T-cell (primary cell): ENCODE measurements around the gene GPR27. TPM values are rescaled to one million over a fixed set of nuclear protein-coding genes. Genes with fewer than 3 reads are reported as not detected.

Experiments
- ATAC-seq, 4 experiments: fragments of 200-7000 bp in 3 of 4; fragments of 150-1000 bp in 1 of 4; cut with Tn5 transposase; replicated peaks in 1 of 4; 1 replicate in 3 of 4; 2 replicates in 1 of 4; pipeline ENCODE4 v1.10.0; 2021; ENCODE audit warnings: moderate library complexity in 3 of 4, mild to moderate bottlenecking in 2 of 4, moderate number of reproducible peaks in 1 of 4
- CTCF ChIA-PET, 2 donors: fragments of 300-600 bp; sonication (Branson Sonifier 250); formaldehyde crosslinking; loops; one replicate each; lab custom pipeline; 2022; ENCODE audit warnings: antibody characterized with exemption in 2 of 2; lab: Charles Lee
- POLR2A ChIA-PET, 2 donors: fragments of 300-600 bp; sonication (Branson Sonifier 250); formaldehyde crosslinking; loops; one replicate each; lab custom pipeline; 2022; ENCODE audit warnings: antibody characterized with exemption in 2 of 2; lab: Charles Lee
- DNase-seq, 35 experiments: peaks; one replicate each; pipeline versions ENCODE4 v3.0.0 to v3.0.0-alpha.2; 2013 to 2023
- H3K27ac ChIP-seq: one replicate; pipeline ENCODE4 v1.5.1; 2013; ENCODE audit warnings: low read length
- H3K27me3 ChIP-seq, 2 experiments: replicated peaks in 1 of 2; 1 replicate in 1 of 2; 2 replicates in 1 of 2; pipeline versions ENCODE4 v1.6.1 to v1.7.0; 2013; ENCODE audit warnings: low read length in 1 of 2, mixed read lengths in 1 of 2; ENCODE audit not compliant: control insufficient read depth in 2 of 2, insufficient read depth in 2 of 2; ENCODE audit errors: extremely low read depth in 1 of 2
- H3K36me3 ChIP-seq, 2 donors: 1 replicate in 1 of 2; 2 replicates in 1 of 2; pipeline versions ENCODE4 v1.6.1 to v1.7.0; 2013; ENCODE audit warnings: low read length in 1 of 2; ENCODE audit not compliant: control insufficient read depth in 2 of 2, insufficient read depth in 1 of 2; ENCODE audit errors: extremely low read depth in 1 of 2
- H3K4me1 ChIP-seq, 2 experiments: 1 replicate in 1 of 2; 2 replicates in 1 of 2; pipeline versions ENCODE4 v1.6.1 to v1.7.0; 2013; ENCODE audit warnings: low read length in 2 of 2, mixed read lengths in 1 of 2; ENCODE audit not compliant: insufficient read depth in 2 of 2, control insufficient read depth in 1 of 2; ENCODE audit errors: extremely low read depth in 1 of 2
- H3K4me3 ChIP-seq, 2 donors: 1 replicate in 1 of 2; 2 replicates in 1 of 2; pipeline versions ENCODE4 v1.5.1 to v1.7.0; 2013; ENCODE audit warnings: mild to moderate bottlenecking in 2 of 2, low read length in 1 of 2, moderate library complexity in 1 of 2; ENCODE audit not compliant: control insufficient read depth in 1 of 2; ENCODE audit errors: extremely low read depth in 1 of 2
- H3K9me3 ChIP-seq: 2 replicates; pipeline ENCODE4 v1.7.0; 2013
- H3K27ac Mint-ChIP-seq, 2 donors: one replicate each; pipeline ENCODE4 v1.8.0; 2020 to 2021; ENCODE audit warnings: mild to moderate bottlenecking in 2 of 2, mixed read lengths in 2 of 2
- H3K27me3 Mint-ChIP-seq, 2 donors: one replicate each; pipeline ENCODE4 v1.8.0; 2021 to 2022; ENCODE audit warnings: mixed read lengths in 2 of 2
- H3K36me3 Mint-ChIP-seq: one replicate; pipeline ENCODE4 v1.8.0; 2021; ENCODE audit warnings: mixed read lengths
- H3K4me1 Mint-ChIP-seq, 3 donors: one replicate each; pipeline ENCODE4 v1.8.0; 2020 to 2022; ENCODE audit warnings: mixed read lengths in 3 of 3, mild to moderate bottlenecking in 1 of 3
- H3K4me3 Mint-ChIP-seq, 3 donors: one replicate each; pipeline ENCODE4 v1.8.0; 2020 to 2022; ENCODE audit warnings: mild to moderate bottlenecking in 3 of 3, mixed read lengths in 3 of 3, moderate library complexity in 3 of 3
- H3K9me3 Mint-ChIP-seq, 3 donors: one replicate each; pipeline ENCODE4 v1.8.0; 2020 to 2022; ENCODE audit warnings: mixed read lengths in 3 of 3
- WGBS: methylation state at CpG from one replicate; pipeline ENCODE4 v1.1.5; 2013; ENCODE audit warnings: missing lambda C conversion rate; ENCODE audit not compliant: insufficient coverage; 5-methylcytosine and 5-hydroxymethylcytosine counted together
- total RNA-seq, 35 experiments: library from RNA in 6 of 35; stranded (reverse) in 6 of 35; fragments of 120-200 nt in 1 of 35; gene quantifications; one replicate each; pipeline versions ENCODE4 v1.2.1 to v1.2.4 and lab custom pipeline; 2013 to 2026

The GPR27 gene
- total RNA-seq, 5 donors from 2014 or later (not counting 1 experiment from before 2014, with no cell fraction given): 0.42 to 1.3 (median 0.73) TPM

DNA sequence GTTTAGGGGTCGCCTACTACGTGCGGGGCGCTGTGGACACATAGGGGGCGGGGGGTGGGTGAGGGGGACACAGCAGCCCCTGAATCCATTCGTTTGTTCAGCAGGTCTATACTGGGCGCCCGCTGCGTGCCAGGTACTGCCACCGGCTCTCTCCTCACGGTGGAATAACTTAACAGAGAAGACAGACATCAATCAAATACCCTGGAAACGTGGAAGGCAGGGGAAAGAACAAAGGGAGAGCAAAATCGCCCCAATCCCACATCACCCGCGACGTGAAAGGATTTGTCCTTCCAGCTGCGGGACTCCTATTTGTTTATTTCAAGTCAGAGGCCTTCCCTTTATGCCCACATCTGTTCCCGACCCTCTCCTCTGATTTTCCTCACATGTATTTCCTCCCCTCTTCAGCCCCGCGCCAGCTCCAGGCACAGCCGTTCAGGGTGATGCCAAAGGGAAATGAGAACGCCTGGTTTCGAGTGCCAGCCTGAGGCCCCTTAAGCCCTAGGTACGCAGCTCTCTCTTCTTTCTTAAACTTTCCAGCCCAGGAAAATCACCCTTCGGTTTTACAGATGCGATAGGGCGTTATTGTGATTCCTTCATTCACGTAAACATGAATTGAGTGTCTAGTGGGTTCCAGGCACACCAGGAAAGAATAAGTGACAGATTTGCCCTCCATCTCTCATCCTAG lies 32.0 kb downstream of the GPR27 start:
- WGBS: 10% methylated on average over 11 of the region's 28 CpGs

GRCh38 chr3:71786217-71786549 lies 32.5 kb downstream of the GPR27 start:
- Mint-ChIP-seq H3K27me3 (peaks cover 34 to 40% of the 10 kb centered on the region in 2 donors), H3K9me3 (no peaks in the 10 kb centered on the region), H3K27ac (no peak overlapping the region), H3K4me1 (peaks cover 10 to 18% (median 14%) of the 10 kb centered on the region in 3 donors), H3K4me3 (peak overlapping the region in 2 of 3 donors; percentile 61 to 80), H3K36me3 (no peaks in the 10 kb centered on the region)
- no peak overlapping the region for H3K4me3 ChIP-seq
- POLR2A ChIA-PET: no interaction called here
- ATAC-seq: no peak
- CTCF ChIA-PET: no interaction called here
- H3K4me1 ChIP-seq: peaks cover 5 to 15% of the 10 kb centered on the region in 2 experiments
- no peaks in the 10 kb centered on the region for H3K9me3 ChIP-seq
- H3K36me3 ChIP-seq: no peaks in the 10 kb centered on the region
- no peak overlapping the region for H3K27ac ChIP-seq
- H3K27me3 ChIP-seq: peaks cover 14 to 17% of the 10 kb centered on the region in 2 experiments
- 57% methylated on average over 5 of the region's 8 CpGs for WGBS
- no peak for DNase-seq

More for the DNA sequence above, 32.0 kb downstream of the GPR27 start:
- Histone ChIP-seq H3K4me1 (peaks cover 5 to 15% of the 10 kb centered on the region in 2 experiments), H3K27ac (no peak overlapping the region), H3K4me3 (peak overlapping the region in 1 of 2 donors; percentile 54), H3K9me3 (no peaks in the 10 kb centered on the region), H3K27me3 (peaks cover 14 to 17% of the 10 kb centered on the region in 2 experiments), H3K36me3 (no peaks in the 10 kb centered on the region)
- peak overlapping the region; percentile 61 to 80 (median 75) for H3K4me3 Mint-ChIP-seq
- ChIA-PET CTCF (no interaction called here), POLR2A (no interaction called here)
- no peaks in the 10 kb centered on the region for H3K9me3 Mint-ChIP-seq
- peak in 1 of 35 experiments; percentile 1 for DNase-seq
- ATAC-seq: peak; percentile 11 to 37 (median 18)
- H3K27ac Mint-ChIP-seq: no peak overlapping the region
- H3K4me1 Mint-ChIP-seq: peaks cover 10 to 19% (median 15%) of the 10 kb centered on the region in 3 donors
- H3K27me3 Mint-ChIP-seq: peaks cover 40 to 44% of the 10 kb centered on the region in 2 donors
- H3K36me3 Mint-ChIP-seq: no peaks in the 10 kb centered on the region

GRCh38 chr3:71786551-71786950 lies 32.9 kb downstream of the GPR27 start:
- H3K27me3 ChIP-seq: peaks cover 14% of the 10 kb centered on the region in 2 experiments
- H3K9me3 ChIP-seq: no peaks in the 10 kb centered on the region
- H3K36me3 ChIP-seq: no peaks in the 10 kb centered on the region
- POLR2A ChIA-PET: no interaction called here
- no peak overlapping the region for H3K27ac ChIP-seq
- no peak for DNase-seq
- H3K4me3 Mint-ChIP-seq: no peak overlapping the region
- no peak overlapping the region for H3K27ac Mint-ChIP-seq
- no peak for ATAC-seq
- peaks cover 31 to 37% of the 10 kb centered on the region in 2 donors for H3K27me3 Mint-ChIP-seq
- no peaks in the 10 kb centered on the region for H3K9me3 Mint-ChIP-seq
- H3K36me3 Mint-ChIP-seq: no peaks in the 10 kb centered on the region
- no peak overlapping the region for H3K4me3 ChIP-seq
- no CpG with 5 or more reads among the region's 6 CpGs for WGBS
- CTCF ChIA-PET: no interaction called here
- peaks cover 5 to 15% of the 10 kb centered on the region in 2 experiments for H3K4me1 ChIP-seq
- H3K4me1 Mint-ChIP-seq: peaks cover 10 to 18% (median 14%) of the 10 kb centered on the region in 3 donors

GRCh38 chr3:71787851-71788405 lies 34.3 kb downstream of the GPR27 start:
- H3K4me3 Mint-ChIP-seq: no peak overlapping the region
- H3K27me3 Mint-ChIP-seq: peaks cover 23 to 29% of the 10 kb centered on the region in 2 donors
- no peak overlapping the region for H3K27ac Mint-ChIP-seq
- Histone ChIP-seq H3K27me3 (peaks cover 14% of the 10 kb centered on the region in 2 experiments), H3K27ac (no peak overlapping the region), H3K4me3 (no peak overlapping the region), H3K36me3 (no peaks in the 10 kb centered on the region), H3K9me3 (no peaks in the 10 kb centered on the region), H3K4me1 (peaks cover 5 to 15% of the 10 kb centered on the region in 2 experiments)
- ATAC-seq (no peak), DNase-seq (no peak)
- WGBS: 88% methylated on average over 3 of the region's 7 CpGs
- no peaks in the 10 kb centered on the region for H3K36me3 Mint-ChIP-seq
- ChIA-PET POLR2A (interaction anchor here in 1 of 2 donors (0.6 kb wide), 1 partner anchor 35 kb away, joined by 3 read pairs; no protein-coding TSS in a partner anchor), CTCF (no interaction called here)
- peaks cover 10 to 18% (median 14%) of the 10 kb centered on the region in 3 donors for H3K4me1 Mint-ChIP-seq
- H3K9me3 Mint-ChIP-seq: no peaks in the 10 kb centered on the region

DNA sequence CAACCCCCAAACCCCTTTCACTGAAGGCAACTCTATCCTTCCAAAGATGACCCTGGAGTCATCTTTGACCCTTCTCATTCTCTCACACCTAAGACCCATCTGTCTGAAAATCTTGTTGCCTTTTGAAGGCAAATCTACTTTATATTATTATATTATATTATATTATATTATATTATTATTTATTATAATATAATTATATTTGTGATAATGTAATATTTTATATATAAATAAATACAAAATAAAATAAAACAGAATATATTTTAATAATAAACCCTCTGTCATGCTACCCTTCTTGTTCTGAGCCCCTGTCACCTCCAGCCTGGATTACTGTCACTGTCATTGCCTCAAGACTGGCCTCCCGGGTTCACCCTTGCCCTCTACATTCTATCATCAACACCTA lies 36.3 kb downstream of the GPR27 start:
- Mint-ChIP-seq H3K27ac (no peak overlapping the region), H3K27me3 (peaks cover 15 to 16% of the 10 kb centered on the region in 2 donors), H3K9me3 (no peaks in the 10 kb centered on the region), H3K4me3 (no peak overlapping the region), H3K4me1 (peaks cover 0 to 8% (median 5%) of the 10 kb centered on the region in 3 donors), H3K36me3 (no peaks in the 10 kb centered on the region)
- no CpG with 5 or more reads among the region's 1 CpG for WGBS
- ATAC-seq (no peak), DNase-seq (no peak)
- no peaks in the 10 kb centered on the region for H3K9me3 ChIP-seq
- no peaks in the 10 kb centered on the region for H3K36me3 ChIP-seq
- H3K27me3 ChIP-seq: peaks cover 5 to 7% of the 10 kb centered on the region in 2 experiments
- H3K4me3 ChIP-seq: no peak overlapping the region
- no peak overlapping the region for H3K27ac ChIP-seq
- peaks cover 0 to 7% of the 10 kb centered on the region in 2 experiments for H3K4me1 ChIP-seq
- ChIA-PET CTCF (no interaction called here), POLR2A (interaction anchor here in 1 of 2 donors (0.6 kb wide), 1 partner anchor 11 kb away, joined by 5 read pairs; no protein-coding TSS in a partner anchor)

DNA sequence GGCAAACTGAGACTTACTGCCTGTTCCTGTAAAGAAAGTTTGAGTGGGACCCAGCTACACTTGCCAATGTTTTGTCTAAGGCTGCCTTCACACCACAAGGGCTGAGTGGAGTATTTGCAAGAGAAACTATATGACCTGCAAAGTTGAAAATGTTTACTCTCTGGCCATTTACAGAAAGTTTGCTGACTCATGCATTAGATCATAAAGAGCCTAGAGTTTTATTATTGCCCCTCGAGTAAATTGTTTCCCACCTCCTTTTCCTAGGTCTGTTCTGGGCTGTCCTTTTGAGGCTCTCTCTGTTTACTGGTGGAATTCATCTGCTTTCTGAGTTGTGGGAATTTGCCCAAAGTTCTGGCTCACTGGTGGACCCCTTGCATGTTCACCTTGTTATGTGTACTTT lies 38.0 kb downstream of the GPR27 start:
- ChIA-PET POLR2A (interaction anchor here in 1 of 2 donors (0.6 kb wide), 1 partner anchor 437 kb away, joined by 3 read pairs; no protein-coding TSS in a partner anchor), CTCF (no interaction called here)
- DNase-seq (no peak), ATAC-seq (no peak)
- H3K27ac ChIP-seq: no peak overlapping the region
- H3K9me3 ChIP-seq: no peaks in the 10 kb centered on the region
- H3K27me3 ChIP-seq: no peaks in the 10 kb centered on the region
- Mint-ChIP-seq H3K27ac (no peak overlapping the region), H3K36me3 (no peaks in the 10 kb centered on the region), H3K4me1 (peaks cover 0 to 4% (median 0%) of the 10 kb centered on the region in 3 donors), H3K9me3 (no peaks in the 10 kb centered on the region), H3K4me3 (no peak overlapping the region), H3K27me3 (peaks cover 3 to 4% of the 10 kb centered on the region in 2 donors)
- no CpG with 5 or more reads among the region's 1 CpG for WGBS
- no peaks in the 10 kb centered on the region for H3K36me3 ChIP-seq
- H3K4me1 ChIP-seq: no peaks in the 10 kb centered on the region
- H3K4me3 ChIP-seq: no peak overlapping the region
